HCT116 (cell line): ENCODE measurements around the gene TRIM5. TPM values are rescaled to one million over a fixed set of nuclear protein-coding genes. Genes with fewer than 3 reads are reported as not detected.

Source experiments
- ATAC-seq: fragments of 200-7000 bp; cut with Tn5 transposase; 2 replicates; pipeline ENCODE4 v1.9.1; 2020; ENCODE audit warnings: mild to moderate bottlenecking, moderate library complexity
- BruUV-seq: library from RNA; stranded (reverse); fragments of 400-500 nt; replicated peaks from 2 replicates; lab custom pipeline; 2021; lab: Mats Ljungman, UMichigan
- CTCF ChIA-PET: fragments of 300-600 bp; sonication (Branson Sonifier 250); formaldehyde crosslinking; loops from one replicate; lab custom pipeline; 2021; ENCODE audit warnings: antibody characterized with exemption; lab: Charles Lee
- POLR2A ChIA-PET: fragments of 300-600, 350-600 bp; sonication (Branson Sonifier 250); formaldehyde crosslinking; loops from one replicate; lab custom pipeline; 2021; ENCODE audit warnings: antibody characterized with exemption; lab: Charles Lee
- RAD21 ChIA-PET, 2 experiments: fragments of 300-600 bp; sonication (Branson Sonifier 250); formaldehyde crosslinking; loops; one replicate each; lab custom pipeline; 2023; ENCODE audit warnings: low total read pairs in 2 of 2; ENCODE audit not compliant: uncharacterized antibody in 2 of 2, unreplicated experiment in 2 of 2, low non-redundant PET in 1 of 2; lab: Charles Lee
- DNase-seq: peaks from one replicate; pipeline ENCODE4 v3.0.0-alpha.2; 2010; ENCODE audit warnings: low read depth, low spot score
- H2AFZ ChIP-seq: fragments of 200-600 bp; shearing (Covaris generic), sonication (generic); 2 replicates; pipeline ENCODE4 v1.6.1; 2017; ENCODE audit warnings: low read depth, mixed run types, mixed read lengths, antibody characterized with exemption, low read length; ENCODE audit not compliant: poor library complexity, severe bottlenecking
- H3K27ac ChIP-seq: 2 replicates; pipeline ENCODE4 v1.5.1; 2012; ENCODE audit warnings: low read depth, low read length
- H3K27me3 ChIP-seq: fragments of 200-600 bp; sonication (generic); 2 replicates; pipeline ENCODE4 v1.6.1; 2016; ENCODE audit warnings: mixed run types, low read length, mixed read lengths; ENCODE audit not compliant: insufficient read depth
- H3K36me3 ChIP-seq, 2 experiments: fragments of 200-500 bp in 1 of 2; fragments of 200-600 bp in 1 of 2; sonication (Bioruptor generic) in 1 of 2; sonication (generic) in 1 of 2; 2 replicates each; pipeline versions ENCODE4 v1.5.1 to v1.6.1; 2014 to 2016; ENCODE audit warnings: low read length in 2 of 2, inconsistent platforms in 1 of 2, mixed read lengths in 1 of 2, mixed run types in 1 of 2; ENCODE audit not compliant: insufficient read depth in 2 of 2, control insufficient read depth in 1 of 2
- H3K4me1 ChIP-seq, 2 experiments: fragments of 200-600 bp in 1 of 2; sonication (generic) in 1 of 2; 2 replicates each; pipeline versions ENCODE4 v1.5.1 to v1.6.1; 2012 to 2017; ENCODE audit warnings: low read length in 2 of 2, inconsistent platforms in 1 of 2, mild to moderate bottlenecking in 1 of 2, mixed read lengths in 1 of 2, mixed run types in 1 of 2, moderate library complexity in 1 of 2; ENCODE audit not compliant: insufficient read depth in 2 of 2, control insufficient read depth in 1 of 2
- H3K4me2 ChIP-seq: fragments of 200-600 bp; sonication (generic); 2 replicates; pipeline ENCODE4 v1.6.1; 2017; ENCODE audit warnings: mixed run types, low read length, mixed read lengths
- H3K4me3 ChIP-seq, 2 experiments: fragments of 200-600 bp in 1 of 2; sonication (generic) in 1 of 2; replicated peaks in 1 of 2; 2 replicates each; pipeline ENCODE4 v1.5.1; 2011 to 2016; ENCODE audit warnings: low read length in 2 of 2, control low read depth in 1 of 2, low read depth in 1 of 2, mild to moderate bottlenecking in 1 of 2, mixed read lengths in 1 of 2, mixed run types in 1 of 2
- H3K79me2 ChIP-seq: fragments of 200-600 bp; sonication (generic); 2 replicates; pipeline ENCODE4 v1.6.1; 2017; ENCODE audit warnings: mild to moderate bottlenecking, mixed run types, low read length, moderate library complexity, mixed read lengths; ENCODE audit not compliant: insufficient read depth
- H3K9ac ChIP-seq: fragments of 200-600 bp; sonication (generic); 2 replicates; pipeline ENCODE4 v1.6.1; 2016; ENCODE audit warnings: low read length, mixed read lengths
- H3K9me2 ChIP-seq: fragments of 200-600 bp; sonication (generic), shearing (Covaris generic); 2 replicates; pipeline ENCODE4 v1.6.1; 2017; ENCODE audit warnings: mixed run types, mild to moderate bottlenecking, moderate library complexity; ENCODE audit not compliant: insufficient read depth
- H3K9me3 ChIP-seq, 2 experiments: fragments of 200-500 bp in 1 of 2; fragments of 200-600 bp in 1 of 2; sonication (Bioruptor generic) in 1 of 2; sonication (generic) in 1 of 2; 2 replicates each; pipeline ENCODE4 v1.6.1; 2014 to 2017; ENCODE audit warnings: low read length in 2 of 2, mixed read lengths in 2 of 2, inconsistent platforms in 1 of 2, low read depth in 1 of 2, mild to moderate bottlenecking in 1 of 2, mixed run types in 1 of 2, moderate library complexity in 1 of 2; ENCODE audit not compliant: control insufficient read depth in 1 of 2, insufficient read depth in 1 of 2
- H4K20me1 ChIP-seq: fragments of 200-600 bp; sonication (generic), shearing (Covaris generic); 2 replicates; pipeline ENCODE4 v1.6.1; 2017; ENCODE audit warnings: mixed run types, mild to moderate bottlenecking, moderate library complexity; ENCODE audit not compliant: insufficient read depth
- EGR1 ChIP-seq: IDR thresholded peaks from 2 replicates; pipeline ENCODE4 v1.6.1; 2012; ENCODE audit warnings: low read depth
- SIN3A ChIP-seq: IDR thresholded peaks from 2 replicates; pipeline ENCODE4 v1.6.1; 2012; ENCODE audit warnings: low read depth
- intact Hi-C: fragments of 100-400 bp; cut with micrococcal nuclease; formaldehyde crosslinking; loops from 2 replicates; pipeline ENCODE4 v1.10.0; 2022
- total RNA-seq: library from RNA; stranded (reverse); gene quantifications from one replicate; pipeline ENCODE4 v1.2.1, GENCODE V29; 2021; ENCODE audit not compliant: unreplicated experiment
- TF ChIP-seq, protein P1 (sequence below): IDR thresholded peaks from 2 replicates; pipeline ENCODE4 v1.6.1; 2012; ENCODE audit warnings: low read depth
- TF ChIP-seq, protein P2 (sequence below), 3 experiments: fragments of 200-600 bp in 1 of 3; sonication (generic) in 1 of 3; IDR thresholded peaks in 2 of 3; conservative IDR thresholded peaks in 1 of 3; 2 replicates each; pipeline ENCODE4 v1.5.1; 2012 to 2017; ENCODE audit warnings: low read depth in 2 of 3, low read length in 2 of 3, antibody characterized with exemption in 1 of 3, borderline replicate concordance in 1 of 3, control low read depth in 1 of 3, mild to moderate bottlenecking in 1 of 3, mixed read lengths in 1 of 3, mixed run types in 1 of 3, moderate library complexity in 1 of 3; ENCODE audit not compliant: insufficient read depth in 1 of 3
- TF ChIP-seq, protein P3 (sequence below): IDR thresholded peaks from 2 replicates; pipeline ENCODE4 v1.6.1; 2011; ENCODE audit warnings: mild to moderate bottlenecking, low read length, moderate library complexity; ENCODE audit not compliant: insufficient replicate concordance; ENCODE audit errors: extremely low read depth

TRIM5 gene
- total RNA-seq, 1 experiment from 2014 or later = 13.7 TPM

DNA sequence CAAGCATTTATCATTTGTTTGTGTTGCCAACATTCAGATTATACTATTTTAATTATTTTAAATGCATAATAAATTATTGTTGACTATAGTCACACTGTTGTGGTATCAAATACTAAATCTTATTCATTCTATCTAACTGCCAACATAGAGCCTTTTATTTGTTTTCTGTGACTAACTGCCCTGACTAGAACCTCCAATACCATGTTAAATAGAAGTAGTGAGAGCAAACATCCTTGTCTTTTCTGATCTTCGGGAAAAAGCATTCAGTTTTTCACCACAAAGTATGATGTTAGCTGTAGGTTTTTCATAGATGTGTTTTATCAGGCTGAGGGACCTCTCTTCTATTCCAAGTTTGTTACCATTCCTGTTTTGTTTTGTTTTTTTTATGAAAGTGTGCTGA lies 44.9 kb downstream of the TRIM5 start:
- DNase-seq = no peak
- H4K20me1 ChIP-seq = no peaks in the 10 kb centered on the region
- H3K27ac ChIP-seq = no peak overlapping the region
- no peak overlapping the region for H3K4me2 ChIP-seq
- intact Hi-C loops = no loop called here
- no peaks in the 10 kb centered on the region for H3K36me3 ChIP-seq
- H3K9me2 ChIP-seq = no peaks in the 10 kb centered on the region
- H3K27me3 ChIP-seq = no peaks in the 10 kb centered on the region
- TF ChIP-seq EGR1 (no peak), SIN3A (no peak)
- TF ChIP-seq, protein P1, sequence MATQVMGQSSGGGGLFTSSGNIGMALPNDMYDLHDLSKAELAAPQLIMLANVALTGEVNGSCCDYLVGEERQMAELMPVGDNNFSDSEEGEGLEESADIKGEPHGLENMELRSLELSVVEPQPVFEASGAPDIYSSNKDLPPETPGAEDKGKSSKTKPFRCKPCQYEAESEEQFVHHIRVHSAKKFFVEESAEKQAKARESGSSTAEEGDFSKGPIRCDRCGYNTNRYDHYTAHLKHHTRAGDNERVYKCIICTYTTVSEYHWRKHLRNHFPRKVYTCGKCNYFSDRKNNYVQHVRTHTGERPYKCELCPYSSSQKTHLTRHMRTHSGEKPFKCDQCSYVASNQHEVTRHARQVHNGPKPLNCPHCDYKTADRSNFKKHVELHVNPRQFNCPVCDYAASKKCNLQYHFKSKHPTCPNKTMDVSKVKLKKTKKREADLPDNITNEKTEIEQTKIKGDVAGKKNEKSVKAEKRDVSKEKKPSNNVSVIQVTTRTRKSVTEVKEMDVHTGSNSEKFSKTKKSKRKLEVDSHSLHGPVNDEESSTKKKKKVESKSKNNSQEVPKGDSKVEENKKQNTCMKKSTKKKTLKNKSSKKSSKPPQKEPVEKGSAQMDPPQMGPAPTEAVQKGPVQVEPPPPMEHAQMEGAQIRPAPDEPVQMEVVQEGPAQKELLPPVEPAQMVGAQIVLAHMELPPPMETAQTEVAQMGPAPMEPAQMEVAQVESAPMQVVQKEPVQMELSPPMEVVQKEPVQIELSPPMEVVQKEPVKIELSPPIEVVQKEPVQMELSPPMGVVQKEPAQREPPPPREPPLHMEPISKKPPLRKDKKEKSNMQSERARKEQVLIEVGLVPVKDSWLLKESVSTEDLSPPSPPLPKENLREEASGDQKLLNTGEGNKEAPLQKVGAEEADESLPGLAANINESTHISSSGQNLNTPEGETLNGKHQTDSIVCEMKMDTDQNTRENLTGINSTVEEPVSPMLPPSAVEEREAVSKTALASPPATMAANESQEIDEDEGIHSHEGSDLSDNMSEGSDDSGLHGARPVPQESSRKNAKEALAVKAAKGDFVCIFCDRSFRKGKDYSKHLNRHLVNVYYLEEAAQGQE = no peak
- TF ChIP-seq, protein P2, sequence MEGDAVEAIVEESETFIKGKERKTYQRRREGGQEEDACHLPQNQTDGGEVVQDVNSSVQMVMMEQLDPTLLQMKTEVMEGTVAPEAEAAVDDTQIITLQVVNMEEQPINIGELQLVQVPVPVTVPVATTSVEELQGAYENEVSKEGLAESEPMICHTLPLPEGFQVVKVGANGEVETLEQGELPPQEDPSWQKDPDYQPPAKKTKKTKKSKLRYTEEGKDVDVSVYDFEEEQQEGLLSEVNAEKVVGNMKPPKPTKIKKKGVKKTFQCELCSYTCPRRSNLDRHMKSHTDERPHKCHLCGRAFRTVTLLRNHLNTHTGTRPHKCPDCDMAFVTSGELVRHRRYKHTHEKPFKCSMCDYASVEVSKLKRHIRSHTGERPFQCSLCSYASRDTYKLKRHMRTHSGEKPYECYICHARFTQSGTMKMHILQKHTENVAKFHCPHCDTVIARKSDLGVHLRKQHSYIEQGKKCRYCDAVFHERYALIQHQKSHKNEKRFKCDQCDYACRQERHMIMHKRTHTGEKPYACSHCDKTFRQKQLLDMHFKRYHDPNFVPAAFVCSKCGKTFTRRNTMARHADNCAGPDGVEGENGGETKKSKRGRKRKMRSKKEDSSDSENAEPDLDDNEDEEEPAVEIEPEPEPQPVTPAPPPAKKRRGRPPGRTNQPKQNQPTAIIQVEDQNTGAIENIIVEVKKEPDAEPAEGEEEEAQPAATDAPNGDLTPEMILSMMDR (IDR thresholded peaks at IDR 0.05 in 2 of 3, conservative IDR thresholded peaks at IDR 0.05 in 1 of 3; ENCODE audit: borderline replicate concordance in 1 of 3, insufficient read depth in 1 of 3, low read depth in 2 of 3, low read length in 2 of 3) = no peak
- TF ChIP-seq, protein P3, sequence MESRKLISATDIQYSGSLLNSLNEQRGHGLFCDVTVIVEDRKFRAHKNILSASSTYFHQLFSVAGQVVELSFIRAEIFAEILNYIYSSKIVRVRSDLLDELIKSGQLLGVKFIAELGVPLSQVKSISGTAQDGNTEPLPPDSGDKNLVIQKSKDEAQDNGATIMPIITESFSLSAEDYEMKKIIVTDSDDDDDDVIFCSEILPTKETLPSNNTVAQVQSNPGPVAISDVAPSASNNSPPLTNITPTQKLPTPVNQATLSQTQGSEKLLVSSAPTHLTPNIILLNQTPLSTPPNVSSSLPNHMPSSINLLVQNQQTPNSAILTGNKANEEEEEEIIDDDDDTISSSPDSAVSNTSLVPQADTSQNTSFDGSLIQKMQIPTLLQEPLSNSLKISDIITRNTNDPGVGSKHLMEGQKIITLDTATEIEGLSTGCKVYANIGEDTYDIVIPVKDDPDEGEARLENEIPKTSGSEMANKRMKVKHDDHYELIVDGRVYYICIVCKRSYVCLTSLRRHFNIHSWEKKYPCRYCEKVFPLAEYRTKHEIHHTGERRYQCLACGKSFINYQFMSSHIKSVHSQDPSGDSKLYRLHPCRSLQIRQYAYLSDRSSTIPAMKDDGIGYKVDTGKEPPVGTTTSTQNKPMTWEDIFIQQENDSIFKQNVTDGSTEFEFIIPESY = no peak
- TF ChIP-seq, all 23 proteins: peak for 0
- Histone ChIP-seq H3K9me3 (no peaks in the 10 kb centered on the region; a peak in 1 of 4 replicates), H3K4me1 (no peaks in the 10 kb centered on the region), H3K4me3 (no peak overlapping the region), H3K79me2 (no peaks in the 10 kb centered on the region), H3K9ac (no peak overlapping the region), H2AFZ (no peak overlapping the region)
- ChIA-PET CTCF (no interaction called here), RAD21 (no interaction called here), POLR2A (interaction anchor here (0.7 kb wide), 1 partner anchor 32 kb away, joined by 3 read pairs; no protein-coding TSS in a partner anchor)
- no TSS peak for BruUV-seq
- ATAC-seq = no peak
